Fibroblast of the aortic adventitia (primary cell): ENCODE results near the gene IPO5. TPM values are rescaled to one million over a fixed set of nuclear protein-coding genes. Genes with fewer than 3 reads are reported as not detected.
"Not testable (repeated sequence)": the region's sequence is repeated elsewhere in the genome, so short reads cannot be mapped to it uniquely, and the experiment has no call there.

Experiments
- DNase-seq: peaks from one replicate; pipeline ENCODE4 v3.0.0-alpha.2; 2010; ENCODE audit warnings: low read depth
- H3K4me3 ChIP-seq: 2 replicates; pipeline ENCODE4 v1.5.1; 2011; ENCODE audit warnings: low read depth, mild to moderate bottlenecking, control low read depth, low read length, moderate library complexity
- total RNA-seq: library from RNA; depleted of rRNA; stranded (reverse); fragments of >200 nt; gene quantifications from 2 replicates; pipeline ENCODE4 v1.2.3, GENCODE V29; 2012; ENCODE audit warnings: low replicate concordance
- TF ChIP-seq, protein P1 (sequence below): IDR thresholded peaks from 2 replicates; pipeline ENCODE4 v1.5.1; 2011; ENCODE audit warnings: mild to moderate bottlenecking, low read length, control low read depth, inconsistent platforms; ENCODE audit not compliant: insufficient read depth

IPO5 gene
- total RNA-seq, 1 donor = 286 TPM

- DNase-seq = peak; percentile 94
- H3K4me3 ChIP-seq = no peak overlapping the region
- TF ChIP-seq, protein P1, sequence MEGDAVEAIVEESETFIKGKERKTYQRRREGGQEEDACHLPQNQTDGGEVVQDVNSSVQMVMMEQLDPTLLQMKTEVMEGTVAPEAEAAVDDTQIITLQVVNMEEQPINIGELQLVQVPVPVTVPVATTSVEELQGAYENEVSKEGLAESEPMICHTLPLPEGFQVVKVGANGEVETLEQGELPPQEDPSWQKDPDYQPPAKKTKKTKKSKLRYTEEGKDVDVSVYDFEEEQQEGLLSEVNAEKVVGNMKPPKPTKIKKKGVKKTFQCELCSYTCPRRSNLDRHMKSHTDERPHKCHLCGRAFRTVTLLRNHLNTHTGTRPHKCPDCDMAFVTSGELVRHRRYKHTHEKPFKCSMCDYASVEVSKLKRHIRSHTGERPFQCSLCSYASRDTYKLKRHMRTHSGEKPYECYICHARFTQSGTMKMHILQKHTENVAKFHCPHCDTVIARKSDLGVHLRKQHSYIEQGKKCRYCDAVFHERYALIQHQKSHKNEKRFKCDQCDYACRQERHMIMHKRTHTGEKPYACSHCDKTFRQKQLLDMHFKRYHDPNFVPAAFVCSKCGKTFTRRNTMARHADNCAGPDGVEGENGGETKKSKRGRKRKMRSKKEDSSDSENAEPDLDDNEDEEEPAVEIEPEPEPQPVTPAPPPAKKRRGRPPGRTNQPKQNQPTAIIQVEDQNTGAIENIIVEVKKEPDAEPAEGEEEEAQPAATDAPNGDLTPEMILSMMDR = no peak
Observed at GRCh38 chr13:97946951-97947588, 6.4 kb upstream of the IPO5 start.

GRCh38 chr13:97948041-97948440, 5.4 kb upstream of the IPO5 start:
- TF ChIP-seq, protein P1 = no peak
- H3K4me3 ChIP-seq = no peak overlapping the region
- no peak for DNase-seq

- not testable (repeated sequence) for H3K4me3 ChIP-seq, DNase-seq
Observed at GRCh38 chr13:97949316-97949715, 4.2 kb upstream of the IPO5 start.

GRCh38 chr13:97951376-97951775, 2.1 kb upstream of the IPO5 start:
- TF ChIP-seq, protein P1 = no peak
- no peak for DNase-seq
- no peak overlapping the region for H3K4me3 ChIP-seq

- not testable (repeated sequence) for H3K4me3 ChIP-seq, DNase-seq
Observed at GRCh38 chr13:97952831-97953230, 644 bp upstream of the IPO5 start.

GRCh38 chr13:97961340-97961739, 7.9 kb downstream of the IPO5 start:
- TF ChIP-seq, protein P1 = no peak
- no peak for DNase-seq

GRCh38 chr13:97962887-97963286, 9.4 kb downstream of the IPO5 start:
- no peak for DNase-seq
- no peak overlapping the region for H3K4me3 ChIP-seq
- TF ChIP-seq, protein P1 = no peak

More at GRCh38 chr13:97961340-97961739, 7.9 kb downstream of the IPO5 start:
- no peak overlapping the region for H3K4me3 ChIP-seq

DNA sequence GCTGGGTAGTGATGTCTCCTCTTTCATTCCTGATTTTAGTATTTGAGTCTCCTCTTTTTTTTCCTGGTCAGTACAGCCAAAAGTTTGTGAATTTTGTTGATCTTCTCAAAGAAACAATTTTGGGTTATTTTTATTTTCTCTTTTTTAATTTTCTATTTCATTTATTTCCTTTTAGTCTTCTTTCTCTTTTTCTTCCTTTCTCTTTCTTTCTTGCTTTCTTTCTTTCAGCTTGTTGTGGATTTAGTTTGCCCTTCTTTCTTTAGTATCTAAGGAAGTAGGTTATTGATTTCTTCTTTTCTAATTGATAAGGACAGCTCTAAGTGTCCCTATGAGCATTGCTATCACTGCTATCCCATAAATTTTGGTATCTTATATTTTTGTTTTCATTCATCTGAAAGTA, 13.8 kb downstream of the IPO5 start:
- TF ChIP-seq, protein P1 = no peak
- no peak for DNase-seq

More for the DNA sequence above, 13.8 kb downstream of the IPO5 start:
- H3K4me3 ChIP-seq = no peak overlapping the region
